HepG2 (cell line): ENCODE results near the gene GH2. TPM values are rescaled to one million over a fixed set of nuclear protein-coding genes. Genes with fewer than 3 reads are reported as not detected.

Experiments
- HOXD1 ChIP-seq: sonication (generic); formaldehyde crosslinking; IDR thresholded peaks from 2 replicates; pipeline ENCODE4 v1.5.0; 2020; ENCODE audit warnings: missing genetic modification reagents
- MED1 ChIP-seq: sonication (generic); formaldehyde crosslinking; IDR thresholded peaks from 2 replicates; pipeline ENCODE4 v1.4.0; 2020; ENCODE audit warnings: missing genetic modification reagents
- NBN ChIP-seq: fragments of 450-650 bp; conservative IDR thresholded peaks from 2 replicates; pipeline ENCODE4 v1.6.1; 2017
- NONO ChIP-seq, 2 experiments: fragments of 450-650 bp in 1 of 2; sonication (generic) in 1 of 2; formaldehyde crosslinking in 1 of 2; IDR thresholded peaks in 1 of 2; conservative IDR thresholded peaks in 1 of 2; 2 replicates each; pipeline versions ENCODE4 v1.6.1 to v1.8.0; 2017 to 2022; ENCODE audit warnings: mild to moderate bottlenecking in 1 of 2, missing genetic modification reagents in 1 of 2, moderate library complexity in 1 of 2
- PAWR ChIP-seq: sonication (generic); formaldehyde crosslinking; IDR thresholded peaks from 2 replicates; pipeline ENCODE4 v1.4.0; 2020; ENCODE audit warnings: missing genetic modification reagents, mild to moderate bottlenecking, borderline replicate concordance
- PHF5A ChIP-seq: IDR thresholded peaks from one replicate; pipeline ENCODE4 v1.6.1; 2018; ENCODE audit warnings: low read depth, missing genetic modification reagents; ENCODE audit not compliant: unreplicated experiment
- TOPORS ChIP-seq: sonication (generic); formaldehyde crosslinking; IDR thresholded peaks from 2 replicates; pipeline ENCODE4 v1.8.0; 2023; ENCODE audit warnings: mild to moderate bottlenecking, missing genetic modification reagents
- ZBTB8A ChIP-seq: sonication (generic); formaldehyde crosslinking; IDR thresholded peaks from 2 replicates; pipeline ENCODE4 v1.4.0; 2020; ENCODE audit warnings: mild to moderate bottlenecking, low read depth, missing genetic modification reagents, borderline replicate concordance
- ZNF253 ChIP-seq: sonication (generic); formaldehyde crosslinking; IDR thresholded peaks from 2 replicates; pipeline ENCODE4 v1.8.0; 2022; ENCODE audit warnings: mild to moderate bottlenecking, missing genetic modification reagents, borderline replicate concordance
- ZSCAN12 ChIP-seq: sonication (generic); formaldehyde crosslinking; IDR thresholded peaks from 2 replicates; pipeline ENCODE4 v1.9.0; 2021; ENCODE audit warnings: mild to moderate bottlenecking, missing genetic modification reagents
- polyA plus RNA-seq, 8 experiments: library from polyadenylated mRNA; depleted of rRNA in 3 of 8; stranded (reverse) in 7 of 8; unstranded in 1 of 8; fragments of >200 nt; fragmentation: Illumina TruSeq in 4 of 8; extraction: Trizol in 4 of 8; gene quantifications; 2 replicates each; pipeline versions ENCODE4 v1.2.1 to v1.2.3, GENCODE V29; 2011 to 2016; ENCODE audit warnings: low read depth in 4 of 8, missing spikeins in 1 of 8, mixed read lengths in 1 of 8; ENCODE audit not compliant: insufficient read depth in 1 of 8
- total RNA-seq, 5 experiments: library from RNA; depleted of rRNA; stranded (reverse); fragments of >200 nt; fragmentation: Illumina TruSeq; extraction: Trizol; gene quantifications; 2 replicates each; pipeline ENCODE4 v1.2.3, GENCODE V29; 2016; ENCODE audit warnings: low read depth in 1 of 5
- TF ChIP-seq, protein P1 (sequence below): sonication (generic); formaldehyde crosslinking; IDR thresholded peaks from one replicate; pipeline ENCODE4 v1.5.1; 2020; ENCODE audit warnings: mild to moderate bottlenecking, missing genetic modification reagents; ENCODE audit errors: not compliant biosample characterization
- TF ChIP-seq, protein P2 (sequence below): sonication (generic); formaldehyde crosslinking; IDR thresholded peaks from 2 replicates; pipeline ENCODE4 v1.4.0; 2020; ENCODE audit warnings: mild to moderate bottlenecking, missing genetic modification reagents

The GH2 gene
- total and polyA plus RNA-seq, 2 of the 13 experiments (the other 11 are each of a cell fraction or from before 2014, with no cell fraction given), result not detected

- TF ChIP-seq, protein P1, sequence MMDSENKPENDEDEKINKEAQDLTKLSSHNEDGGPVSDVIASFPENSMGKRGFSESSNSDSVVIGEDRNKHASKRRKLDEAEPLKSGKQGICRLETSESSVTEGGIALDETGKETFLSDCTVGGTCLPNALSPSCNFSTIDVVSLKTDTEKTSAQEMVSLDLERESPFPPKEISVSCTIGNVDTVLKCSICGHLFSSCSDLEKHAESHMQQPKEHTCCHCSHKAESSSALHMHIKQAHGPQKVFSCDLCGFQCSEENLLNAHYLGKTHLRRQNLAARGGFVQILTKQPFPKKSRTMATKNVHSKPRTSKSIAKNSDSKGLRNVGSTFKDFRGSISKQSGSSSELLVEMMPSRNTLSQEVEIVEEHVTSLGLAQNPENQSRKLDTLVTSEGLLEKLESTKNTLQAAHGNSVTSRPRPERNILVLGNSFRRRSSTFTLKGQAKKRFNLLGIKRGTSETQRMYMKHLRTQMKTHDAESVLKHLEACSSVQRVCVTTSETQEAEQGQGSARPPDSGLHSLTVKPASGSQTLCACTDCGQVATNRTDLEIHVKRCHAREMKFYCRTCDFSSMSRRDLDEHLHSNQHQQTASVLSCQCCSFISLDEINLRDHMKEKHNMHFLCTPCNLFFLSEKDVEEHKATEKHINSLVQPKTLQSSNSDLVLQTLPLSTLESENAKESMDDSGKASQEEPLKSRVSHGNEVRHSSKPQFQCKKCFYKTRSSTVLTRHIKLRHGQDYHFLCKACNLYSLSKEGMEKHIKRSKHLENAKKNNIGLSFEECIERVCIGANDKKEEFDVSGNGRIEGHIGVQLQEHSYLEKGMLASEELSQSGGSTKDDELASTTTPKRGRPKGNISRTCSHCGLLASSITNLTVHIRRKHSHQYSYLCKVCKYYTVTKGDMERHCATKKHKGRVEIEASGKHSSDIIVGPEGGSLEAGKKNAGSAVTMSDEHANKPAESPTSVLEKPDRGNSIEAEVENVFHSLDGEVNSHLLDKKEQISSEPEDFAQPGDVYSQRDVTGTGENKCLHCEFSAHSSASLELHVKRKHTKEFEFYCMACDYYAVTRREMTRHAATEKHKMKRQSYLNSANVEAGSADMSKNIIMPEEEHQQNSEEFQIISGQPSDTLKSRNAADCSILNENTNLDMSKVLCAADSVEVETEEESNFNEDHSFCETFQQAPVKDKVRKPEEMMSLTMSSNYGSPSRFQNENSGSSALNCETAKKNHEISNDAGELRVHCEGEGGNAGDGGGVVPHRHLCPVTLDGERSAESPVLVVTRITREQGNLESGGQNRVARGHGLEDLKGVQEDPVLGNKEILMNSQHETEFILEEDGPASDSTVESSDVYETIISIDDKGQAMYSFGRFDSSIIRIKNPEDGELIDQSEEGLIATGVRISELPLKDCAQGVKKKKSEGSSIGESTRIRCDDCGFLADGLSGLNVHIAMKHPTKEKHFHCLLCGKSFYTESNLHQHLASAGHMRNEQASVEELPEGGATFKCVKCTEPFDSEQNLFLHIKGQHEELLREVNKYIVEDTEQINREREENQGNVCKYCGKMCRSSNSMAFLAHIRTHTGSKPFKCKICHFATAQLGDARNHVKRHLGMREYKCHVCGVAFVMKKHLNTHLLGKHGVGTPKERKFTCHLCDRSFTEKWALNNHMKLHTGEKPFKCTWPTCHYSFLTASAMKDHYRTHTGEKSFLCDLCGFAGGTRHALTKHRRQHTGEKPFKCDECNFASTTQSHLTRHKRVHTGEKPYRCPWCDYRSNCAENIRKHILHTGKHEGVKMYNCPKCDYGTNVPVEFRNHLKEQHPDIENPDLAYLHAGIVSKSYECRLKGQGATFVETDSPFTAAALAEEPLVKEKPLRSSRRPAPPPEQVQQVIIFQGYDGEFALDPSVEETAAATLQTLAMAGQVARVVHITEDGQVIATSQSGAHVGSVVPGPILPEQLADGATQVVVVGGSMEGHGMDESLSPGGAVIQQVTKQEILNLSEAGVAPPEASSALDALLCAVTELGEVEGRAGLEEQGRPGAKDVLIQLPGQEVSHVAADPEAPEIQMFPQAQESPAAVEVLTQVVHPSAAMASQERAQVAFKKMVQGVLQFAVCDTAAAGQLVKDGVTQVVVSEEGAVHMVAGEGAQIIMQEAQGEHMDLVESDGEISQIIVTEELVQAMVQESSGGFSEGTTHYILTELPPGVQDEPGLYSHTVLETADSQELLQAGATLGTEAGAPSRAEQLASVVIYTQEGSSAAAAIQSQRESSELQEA (CRISPR knock-in tag), result no peak
- TF ChIP-seq PHF5A (CRISPR knock-in tag), result no peak
- TF ChIP-seq HOXD1 (CRISPR knock-in tag), result no peak
- no peak for TF ChIP-seq PAWR
- TF ChIP-seq NBN, result no peak
- TF ChIP-seq ZSCAN12 (CRISPR knock-in tag), result no peak
- TF ChIP-seq NONO (IDR thresholded peaks at IDR 0.05), result no peak
- no peak for TF ChIP-seq NONO (CRISPR knock-in tag; conservative IDR thresholded peaks at IDR 0.05)
- TF ChIP-seq, protein P2, sequence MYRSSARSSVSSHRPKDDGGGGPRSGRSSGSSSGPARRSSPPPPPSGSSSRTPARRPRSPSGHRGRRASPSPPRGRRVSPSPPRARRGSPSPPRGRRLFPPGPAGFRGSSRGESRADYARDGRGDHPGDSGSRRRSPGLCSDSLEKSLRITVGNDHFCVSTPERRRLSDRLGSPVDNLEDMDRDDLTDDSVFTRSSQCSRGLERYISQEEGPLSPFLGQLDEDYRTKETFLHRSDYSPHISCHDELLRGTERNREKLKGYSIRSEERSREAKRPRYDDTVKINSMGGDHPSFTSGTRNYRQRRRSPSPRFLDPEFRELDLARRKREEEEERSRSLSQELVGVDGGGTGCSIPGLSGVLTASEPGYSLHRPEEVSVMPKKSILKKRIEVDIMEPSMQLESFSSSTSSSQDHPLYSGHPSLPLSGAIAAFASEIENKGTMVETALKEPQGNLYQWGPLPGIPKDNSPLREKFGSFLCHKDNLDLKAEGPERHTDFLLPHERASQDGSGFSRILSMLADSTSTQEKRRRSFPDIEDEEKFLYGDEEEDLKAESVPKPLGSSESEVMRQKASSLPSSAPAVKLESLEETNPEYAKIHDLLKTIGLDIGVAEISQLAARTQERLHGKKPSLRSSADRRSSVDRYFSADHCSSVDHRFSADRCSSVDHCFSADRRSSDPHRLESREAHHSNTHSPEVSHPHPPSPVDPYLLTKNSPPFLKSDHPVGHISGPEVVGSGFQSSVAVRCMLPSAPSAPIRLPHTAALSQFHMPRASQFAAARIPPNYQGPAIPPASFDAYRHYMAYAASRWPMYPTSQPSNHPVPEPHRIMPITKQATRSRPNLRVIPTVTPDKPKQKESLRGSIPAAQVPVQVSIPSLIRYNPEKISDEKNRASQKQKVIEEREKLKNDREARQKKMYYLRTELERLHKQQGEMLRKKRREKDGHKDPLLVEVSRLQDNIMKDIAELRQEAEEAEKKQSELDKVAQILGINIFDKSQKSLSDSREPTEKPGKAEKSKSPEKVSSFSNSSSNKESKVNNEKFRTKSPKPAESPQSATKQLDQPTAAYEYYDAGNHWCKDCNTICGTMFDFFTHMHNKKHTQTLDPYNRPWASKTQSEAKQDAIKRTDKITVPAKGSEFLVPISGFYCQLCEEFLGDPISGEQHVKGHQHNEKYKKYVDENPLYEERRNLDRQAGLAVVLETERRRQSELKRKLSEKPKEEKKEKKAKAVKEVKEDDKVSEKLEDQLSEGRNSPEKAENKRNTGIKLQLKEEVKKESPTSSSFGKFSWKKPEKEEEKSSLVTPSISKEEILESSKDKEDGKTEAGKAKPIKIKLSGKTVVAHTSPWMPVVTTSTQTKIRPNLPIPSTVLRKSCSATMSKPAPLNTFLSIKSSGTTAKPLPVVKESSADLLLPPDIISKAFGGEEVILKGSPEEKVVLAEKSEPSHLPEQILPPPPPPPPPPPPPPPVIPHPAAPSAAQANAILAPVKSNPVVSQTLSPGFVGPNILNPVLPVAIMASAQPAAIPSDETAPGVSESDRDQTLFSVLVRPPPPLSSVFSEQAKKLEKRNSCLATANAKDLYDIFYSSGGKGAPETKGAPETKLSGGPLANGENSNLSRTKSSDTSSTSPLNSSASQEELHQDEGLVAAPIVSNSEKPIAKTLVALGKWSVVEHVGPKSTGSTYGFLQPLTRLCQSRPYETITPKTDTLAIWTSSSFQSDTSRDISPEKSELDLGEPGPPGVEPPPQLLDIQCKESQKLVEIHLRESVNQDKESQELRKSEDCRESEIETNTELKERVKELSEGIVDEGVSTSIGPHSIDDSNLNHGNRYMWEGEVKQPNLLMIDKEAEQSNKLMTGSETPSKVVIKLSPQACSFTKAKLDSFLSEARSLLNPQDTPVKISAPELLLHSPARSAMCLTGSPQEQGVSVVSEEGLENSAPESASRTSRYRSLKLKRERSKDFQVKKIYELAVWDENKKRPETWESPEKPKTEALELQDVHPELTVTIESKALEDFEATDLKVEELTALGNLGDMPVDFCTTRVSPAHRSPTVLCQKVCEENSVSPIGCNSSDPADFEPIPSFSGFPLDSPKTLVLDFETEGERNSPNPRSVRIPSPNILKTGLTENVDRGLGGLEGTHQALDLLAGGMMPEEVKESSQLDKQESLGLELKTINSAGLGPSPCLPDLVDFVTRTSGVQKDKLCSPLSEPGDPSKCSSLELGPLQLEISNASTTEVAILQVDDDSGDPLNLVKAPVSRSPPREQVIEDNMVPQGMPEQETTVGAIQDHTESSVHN (CRISPR knock-in tag), result no peak
- no peak for TF ChIP-seq ZNF253 (CRISPR knock-in tag)
- TF ChIP-seq MED1, result no peak
- no peak for TF ChIP-seq ZBTB8A (CRISPR knock-in tag)
- TF ChIP-seq TOPORS (CRISPR knock-in tag), result no peak
Observed at GRCh38 chr17:63848834-63849689, 32.7 kb downstream of the GH2 start (continued).
